Measurements from ENCODE around the gene SMIM35.
"Not testable (repeated sequence)": the region's sequence is repeated elsewhere in the genome, so short reads cannot be mapped to it uniquely, and the experiment has no call there.

The SMIM35 gene

GRCh38 chr11:118067006-118067405, 19.8 kb downstream of the SMIM35 start:
- H3K4me2 ChIP-seq: no peak overlapping the region
- TF ChIP-seq CTCF (conservative IDR thresholded peaks at IDR 0.05; ENCODE audit: low read depth, low read length): no peak
- no peaks in the 10 kb centered on the region for H4K20me1 ChIP-seq (ENCODE audit: insufficient read depth)
- no peak overlapping the region for H3K27ac ChIP-seq
- H3K4me3 ChIP-seq (IDR thresholded peaks at IDR 0.05; ENCODE audit: insufficient read depth, low read depth, low read length): no peak overlapping the region
- no peak overlapping the region for H2AFZ ChIP-seq (ENCODE audit: low read depth)
- no peaks in the 10 kb centered on the region for H3K27me3 ChIP-seq (ENCODE audit: insufficient read depth, low read depth)
- H3K4me1 ChIP-seq (ENCODE audit: low read depth, poor library complexity, severe bottlenecking): no peaks in the 10 kb centered on the region
- H3K79me2 ChIP-seq (ENCODE audit: insufficient read depth, low read depth): no peaks in the 10 kb centered on the region
- no peak overlapping the region for H3K9ac ChIP-seq
- H3K36me3 ChIP-seq (ENCODE audit: insufficient read depth): no peaks in the 10 kb centered on the region

- TF ChIP-seq CTCF (conservative IDR thresholded peaks at IDR 0.05; ENCODE audit: low read depth, low read length): no peak
- H3K4me1 ChIP-seq (ENCODE audit: low read depth, poor library complexity, severe bottlenecking): no peaks in the 10 kb centered on the region
- no peak overlapping the region for H3K4me3 ChIP-seq (IDR thresholded peaks at IDR 0.05; ENCODE audit: insufficient read depth, low read depth, low read length)
- H4K20me1 ChIP-seq (ENCODE audit: insufficient read depth): no peaks in the 10 kb centered on the region
- no peak overlapping the region for H3K9ac ChIP-seq
- H3K4me2 ChIP-seq: no peak overlapping the region
- no peaks in the 10 kb centered on the region for H3K79me2 ChIP-seq (ENCODE audit: insufficient read depth, low read depth)
- no peaks in the 10 kb centered on the region for H3K36me3 ChIP-seq (ENCODE audit: insufficient read depth)
- H3K27ac ChIP-seq: no peak overlapping the region
- H2AFZ ChIP-seq (ENCODE audit: low read depth): no peak overlapping the region
- H3K27me3 ChIP-seq (ENCODE audit: insufficient read depth, low read depth): no peaks in the 10 kb centered on the region
These were observed 21.4 kb downstream of the SMIM35 start for GRCh38 chr11:118065384-118065783.

GRCh38 chr11:118064956-118065355, 21.8 kb downstream of the SMIM35 start:
- Histone ChIP-seq H3K36me3 (ENCODE audit: insufficient read depth) (no peaks in the 10 kb centered on the region), H2AFZ (ENCODE audit: low read depth) (no peak overlapping the region), H3K9ac (no peak overlapping the region), H3K4me3 (IDR thresholded peaks at IDR 0.05; ENCODE audit: insufficient read depth, low read depth, low read length) (no peak overlapping the region), H4K20me1 (ENCODE audit: insufficient read depth) (no peaks in the 10 kb centered on the region), H3K4me2 (no peak overlapping the region), H3K27me3 (ENCODE audit: insufficient read depth, low read depth) (no peaks in the 10 kb centered on the region), H3K27ac (no peak overlapping the region), H3K4me1 (ENCODE audit: low read depth, poor library complexity, severe bottlenecking) (no peaks in the 10 kb centered on the region), H3K79me2 (ENCODE audit: insufficient read depth, low read depth) (no peaks in the 10 kb centered on the region)
- TF ChIP-seq CTCF (conservative IDR thresholded peaks at IDR 0.05; ENCODE audit: low read depth, low read length): no peak

- H3K4me1 ChIP-seq (ENCODE audit: low read depth, poor library complexity, severe bottlenecking); H3K4me3 ChIP-seq (IDR thresholded peaks at IDR 0.05; ENCODE audit: insufficient read depth, low read depth, low read length); H3K36me3 ChIP-seq (ENCODE audit: insufficient read depth); H2AFZ ChIP-seq (ENCODE audit: low read depth); H3K27ac ChIP-seq; H3K4me2 ChIP-seq; H3K9ac ChIP-seq; H3K79me2 ChIP-seq (ENCODE audit: insufficient read depth, low read depth); H3K27me3 ChIP-seq (ENCODE audit: insufficient read depth, low read depth); H4K20me1 ChIP-seq (ENCODE audit: insufficient read depth): not testable (repeated sequence)
These were observed 24.1 kb downstream of the SMIM35 start for GRCh38 chr11:118062631-118063030.

- H3K9ac ChIP-seq; H3K36me3 ChIP-seq (ENCODE audit: insufficient read depth); H3K27ac ChIP-seq; H3K4me1 ChIP-seq (ENCODE audit: low read depth, poor library complexity, severe bottlenecking); H4K20me1 ChIP-seq (ENCODE audit: insufficient read depth); H3K79me2 ChIP-seq (ENCODE audit: insufficient read depth, low read depth); H3K27me3 ChIP-seq (ENCODE audit: insufficient read depth, low read depth); H3K4me2 ChIP-seq; H2AFZ ChIP-seq (ENCODE audit: low read depth); H3K4me3 ChIP-seq (IDR thresholded peaks at IDR 0.05; ENCODE audit: insufficient read depth, low read depth, low read length): not testable (repeated sequence)
These were observed 24.6 kb downstream of the SMIM35 start for GRCh38 chr11:118062181-118062580.

All from KMS-11 (cell line).